ENCODE data around the gene ADAMTS17. TPM values are rescaled to one million over a fixed set of nuclear protein-coding genes. Genes with fewer than 3 reads are reported as not detected.

Gene ADAMTS17
- total RNA-seq, 1 experiment from 2014 or later: 1.6 TPM

- CTCF ChIA-PET: no interaction called here
- BruUV-seq (replicated peaks): no TSS peak
- Histone ChIP-seq H3K27me3 (ENCODE audit: control insufficient read depth, insufficient read depth, low read length) (no peaks in the 10 kb centered on the region), H3K4me3 (ENCODE audit: low read depth in 2 of 2, low read length in 2 of 2) (no peak overlapping the region), H3K9me3 (ENCODE audit: control insufficient read depth, insufficient read depth, low read depth, low read length) (no peaks in the 10 kb centered on the region), H3K36me3 (ENCODE audit: control insufficient read depth, insufficient read depth, low read length) (no peaks in the 10 kb centered on the region), H3K27ac (ENCODE audit: low read length) (no peak overlapping the region), H3K4me1 (ENCODE audit: control insufficient read depth, insufficient read depth, low read length) (no peaks in the 10 kb centered on the region)
- in situ Hi-C loops (cut with HindIII; ENCODE audit: low pct_unique_long_range_greater_than_20kb, low sequenced_read_pairs) (no loop called here), intact Hi-C loops (cut with micrococcal nuclease; ENCODE audit: unreplicated experiment) (no loop called here)
- DNase-seq (ENCODE audit: low read depth, low spot score): no peak
- no peak for TF ChIP-seq CTCF (IDR thresholded peaks at IDR 0.05)
- TF ChIP-seq SIN3A (IDR thresholded peaks at IDR 0.05; ENCODE audit: borderline replicate concordance, insufficient read depth, low read depth, low read length): no peak
- no peak for TF ChIP-seq TCF7L2 (IDR thresholded peaks at IDR 0.05; ENCODE audit: low read depth, low read length)
- TF ChIP-seq POLR2AphosphoS5 (IDR thresholded peaks at IDR 0.05; ENCODE audit: low read depth, low read length): no peak
- TF ChIP-seq REST (IDR thresholded peaks at IDR 0.05; ENCODE audit: insufficient read depth in 1 of 2, low read depth in 2 of 2, low read length in 1 of 2): no peak
- POLR2A ChIA-PET: no interaction called here
- ATAC-seq: no peak
Measured at GRCh38 chr15:100218434-100218833, 123.3 kb downstream of the ADAMTS17 start.

- DNase-seq (ENCODE audit: low read depth, low spot score): no peak
- ChIA-PET POLR2A (no interaction called here), CTCF (no interaction called here)
- intact Hi-C loops (cut with micrococcal nuclease; ENCODE audit: unreplicated experiment): no loop called here
- Histone ChIP-seq H3K4me3 (ENCODE audit: low read depth in 2 of 2, low read length in 2 of 2) (no peak overlapping the region), H3K9me3 (ENCODE audit: control insufficient read depth, insufficient read depth, low read depth, low read length) (no peaks in the 10 kb centered on the region), H3K27me3 (ENCODE audit: control insufficient read depth, insufficient read depth, low read length) (no peaks in the 10 kb centered on the region), H3K36me3 (ENCODE audit: control insufficient read depth, insufficient read depth, low read length) (no peaks in the 10 kb centered on the region), H3K4me1 (ENCODE audit: control insufficient read depth, insufficient read depth, low read length) (no peaks in the 10 kb centered on the region), H3K27ac (ENCODE audit: low read length) (no peak overlapping the region)
- in situ Hi-C loops (cut with HindIII; ENCODE audit: low pct_unique_long_range_greater_than_20kb, low sequenced_read_pairs): no loop called here
- no TSS peak for BruUV-seq (replicated peaks)
- TF ChIP-seq TCF7L2 (IDR thresholded peaks at IDR 0.05; ENCODE audit: low read depth, low read length): no peak
- TF ChIP-seq POLR2AphosphoS5 (IDR thresholded peaks at IDR 0.05; ENCODE audit: low read depth, low read length): no peak
- no peak for TF ChIP-seq REST (IDR thresholded peaks at IDR 0.05; ENCODE audit: insufficient read depth in 1 of 2, low read depth in 2 of 2, low read length in 1 of 2)
- no peak for TF ChIP-seq SIN3A (IDR thresholded peaks at IDR 0.05; ENCODE audit: borderline replicate concordance, insufficient read depth, low read depth, low read length)
- TF ChIP-seq CTCF (IDR thresholded peaks at IDR 0.05): no peak
- ATAC-seq: no peak
Measured at GRCh38 chr15:100216182-100216581, 125.6 kb downstream of the ADAMTS17 start.
